Naive thymus-derived CD4-positive, alpha-beta T cell (primary cell): Measurements from ENCODE around the gene SHISAL2A. TPM values are rescaled to one million over a fixed set of nuclear protein-coding genes. Genes with fewer than 3 reads are reported as not detected.

Experiments
- ATAC-seq: fragments of 150-1000 bp; cut with Tn5 transposase; 2 replicates; pipeline ENCODE4 v1.10.0; 2021; ENCODE audit warnings: mild to moderate bottlenecking, moderate library complexity
- CTCF ChIA-PET: fragments of 350-600 bp; sonication (Branson Sonifier 250); formaldehyde crosslinking; loops from one replicate; lab custom pipeline; 2021; ENCODE audit warnings: antibody characterized with exemption; lab: Charles Lee
- POLR2A ChIA-PET: fragments of 350-600 bp; sonication (Branson Sonifier 250); formaldehyde crosslinking; loops from one replicate; lab custom pipeline; 2021; ENCODE audit warnings: antibody characterized with exemption, inconsistent platforms; lab: Charles Lee
- DNase-seq, 9 donors: peaks; one replicate each; pipeline versions ENCODE4 v3.0.0 to v3.0.0-alpha.2; 2020 to 2022; ENCODE audit warnings: mixed read lengths in 1 of 9
- H3K27ac ChIP-seq: one replicate; pipeline ENCODE4 v1.7.0; 2013; ENCODE audit warnings: mild to moderate bottlenecking, low read depth, low read length, moderate library complexity
- H3K27me3 ChIP-seq, 2 donors: one replicate each; pipeline ENCODE4 v1.7.0; 2013; ENCODE audit warnings: low read length in 2 of 2, mild to moderate bottlenecking in 2 of 2, moderate library complexity in 2 of 2; ENCODE audit not compliant: control insufficient read depth in 2 of 2, insufficient read depth in 2 of 2
- H3K36me3 ChIP-seq, 3 experiments: 1 replicate in 2 of 3; 2 replicates in 1 of 3; pipeline ENCODE4 v1.7.0; 2013; ENCODE audit warnings: low read length in 3 of 3, mild to moderate bottlenecking in 3 of 3, moderate library complexity in 1 of 3; ENCODE audit not compliant: insufficient read depth in 3 of 3, control insufficient read depth in 2 of 3
- H3K4me1 ChIP-seq, 2 donors: one replicate each; pipeline ENCODE4 v1.7.0; 2013; ENCODE audit warnings: low read length in 2 of 2, mild to moderate bottlenecking in 2 of 2, moderate library complexity in 1 of 2; ENCODE audit not compliant: control insufficient read depth in 2 of 2, insufficient read depth in 2 of 2
- H3K4me3 ChIP-seq: 2 replicates; pipeline ENCODE4 v1.7.0; 2013; ENCODE audit warnings: mild to moderate bottlenecking, low read length
- H3K9me3 ChIP-seq, 3 experiments: 1 replicate in 2 of 3; 2 replicates in 1 of 3; pipeline ENCODE4 v1.7.0; 2013; ENCODE audit warnings: low read length in 3 of 3; ENCODE audit not compliant: control insufficient read depth in 2 of 3
- H3K27ac Mint-ChIP-seq, 9 donors: one replicate each; pipeline ENCODE4 v1.8.0; 2020 to 2022; ENCODE audit warnings: mixed read lengths in 9 of 9, mild to moderate bottlenecking in 8 of 9, moderate library complexity in 5 of 9, inconsistent platforms in 2 of 9
- H3K27me3 Mint-ChIP-seq, 5 donors: one replicate each; pipeline ENCODE4 v1.8.0; 2021 to 2022; ENCODE audit warnings: mixed read lengths in 5 of 5, mild to moderate bottlenecking in 1 of 5
- H3K36me3 Mint-ChIP-seq, 5 donors: one replicate each; pipeline ENCODE4 v1.8.0; 2020 to 2022; ENCODE audit warnings: mixed read lengths in 5 of 5, mild to moderate bottlenecking in 3 of 5, inconsistent platforms in 1 of 5
- H3K4me1 Mint-ChIP-seq, 7 donors: one replicate each; pipeline ENCODE4 v1.8.0; 2020 to 2022; ENCODE audit warnings: mixed read lengths in 7 of 7, mild to moderate bottlenecking in 3 of 7, inconsistent platforms in 1 of 7
- H3K4me3 Mint-ChIP-seq, 10 donors: one replicate each; pipeline ENCODE4 v1.8.0; 2020 to 2022; ENCODE audit warnings: mild to moderate bottlenecking in 10 of 10, mixed read lengths in 10 of 10, moderate library complexity in 6 of 10, inconsistent platforms in 2 of 10
- H3K9me3 Mint-ChIP-seq, 11 donors: one replicate each; pipeline ENCODE4 v1.8.0; 2020 to 2022; ENCODE audit warnings: mixed read lengths in 11 of 11, mild to moderate bottlenecking in 4 of 11, inconsistent platforms in 1 of 11, moderate library complexity in 1 of 11
- intact Hi-C, 2 donors: fragments of 100-400 bp; cut with micrococcal nuclease; formaldehyde crosslinking; loops; one replicate each; pipeline ENCODE4 v1.15.1; 2023
- polyA plus RNA-seq, 2 donors: library from polyadenylated mRNA; unstranded; fragments of 300-500 nt; fragmentation: Illumina TruSeq; gene quantifications; one replicate each; pipeline ENCODE4 v1.2.3, GENCODE V29; 2021
- total RNA-seq, 6 experiments: library from RNA in 5 of 6; stranded (reverse) in 5 of 6; gene quantifications; 1 replicate in 5 of 6; 2 replicates in 1 of 6; pipeline ENCODE4 v1.2.3 and lab custom pipeline; 2021 to 2026

SHISAL2A gene
- total and polyA plus RNA-seq, 7 experiments from 2014 or later = 6.8 to 87.1 (median 47.6) TPM

- ATAC-seq (no peak), DNase-seq (peak in 1 of 9 donors; percentile 15)
- Histone ChIP-seq H3K27me3 (no peaks in the 10 kb centered on the region), H3K4me1 (peaks cover 62 to 65% of the 10 kb centered on the region in 2 donors), H3K9me3 (no peaks in the 10 kb centered on the region), H3K4me3 (peak overlapping the region; percentile 65), H3K36me3 (no peaks in the 10 kb centered on the region), H3K27ac (peak overlapping the region; percentile 88)
- Mint-ChIP-seq H3K4me3 (peak overlapping the region; percentile 83 to 99 (median 92)), H3K27ac (peak overlapping the region; percentile 92 to 99 (median 99)), H3K4me1 (peaks cover 43 to 83% (median 77%) of the 10 kb centered on the region in 7 donors), H3K27me3 (peaks cover 0 to 12% (median 0%) of the 10 kb centered on the region in 5 donors), H3K36me3 (peaks cover 0 to 31% (median 6%) of the 10 kb centered on the region in 5 donors), H3K9me3 (peaks cover 0 to 2% (median 0%) of the 10 kb centered on the region in 11 donors)
- ChIA-PET POLR2A (interaction anchor here (0.6 to 10.3 kb wide), 14 partner anchors 8 to 492 kb away, joined by 3 to 104 read pairs (median 8); partner anchors contain the start of genes GPX7 and TUT4), CTCF (interaction anchor here (1.9 kb wide), 1 partner anchor 32 kb away, joined by 6 read pairs; the partner anchor contains the start of gene GPX7)
- intact Hi-C loops = loop anchor here in 1 of 2 donors (10.0 kb wide), 2 partner anchors 291 to 579 kb away; partner anchors contain the start of genes BTF3L4, ECHDC2, SCP2 and TXNDC12
These were observed 1.1 kb downstream of the SHISAL2A start for GRCh38 chr1:52634111-52634510.

- Histone ChIP-seq H3K9me3 (no peaks in the 10 kb centered on the region), H3K4me1 (peaks cover 63 to 76% of the 10 kb centered on the region in 2 donors), H3K36me3 (no peaks in the 10 kb centered on the region), H3K27ac (peak overlapping the region; percentile 88), H3K4me3 (peak overlapping the region; percentile 8), H3K27me3 (no peaks in the 10 kb centered on the region)
- no peak for ATAC-seq
- Mint-ChIP-seq H3K36me3 (peaks cover 0 to 35% (median 10%) of the 10 kb centered on the region in 5 donors), H3K4me1 (peaks cover 43 to 82% (median 75%) of the 10 kb centered on the region in 7 donors), H3K27me3 (peaks cover 0 to 12% (median 0%) of the 10 kb centered on the region in 5 donors), H3K27ac (peak overlapping the region; percentile 88 to 99 (median 99)), H3K4me3 (peak overlapping the region; percentile 57 to 99 (median 92)), H3K9me3 (peaks cover 0 to 2% (median 0%) of the 10 kb centered on the region in 11 donors)
- POLR2A ChIA-PET = interaction anchor here (0.6 to 10.3 kb wide), 12 partner anchors 13 to 270 kb away, joined by 3 to 104 read pairs (median 4); partner anchors contain the start of genes CC2D1B, ORC1, PRPF38A and TUT4
- peak in 2 of 9 donors; percentile 7 to 11 for DNase-seq
- CTCF ChIA-PET = interaction anchor here (1.4 kb wide), 1 partner anchor 31 kb away, joined by 3 read pairs; no protein-coding TSS in a partner anchor
- intact Hi-C loops = loop anchor here (2.0 to 10.0 kb wide), 4 partner anchors 31 to 581 kb away; partner anchors contain the start of genes BTF3L4 (in 2 of the 2), ECHDC2 (in 1 of the 2), SCP2 (in 1 of the 2) and TXNDC12 (in 1 of the 2)
These were observed 2.5 kb downstream of the SHISAL2A start for GRCh38 chr1:52635321-52636089.

- Mint-ChIP-seq H3K36me3 (peaks cover 6 to 39% (median 17%) of the 10 kb centered on the region in 5 donors), H3K4me3 (peak overlapping the region; percentile 78 to 94 (median 86)), H3K27me3 (peaks cover 0 to 11% (median 0%) of the 10 kb centered on the region in 5 donors), H3K27ac (peak overlapping the region; percentile 96 to 100 (median 99)), H3K9me3 (peaks cover 0 to 5% (median 0%) of the 10 kb centered on the region in 11 donors), H3K4me1 (peaks cover 52 to 85% (median 79%) of the 10 kb centered on the region in 7 donors)
- ATAC-seq = peak; percentile 79
- intact Hi-C loops = loop anchor here (1.0 to 10.0 kb wide), 13 partner anchors 22 to 582 kb away; partner anchors contain the start of genes BTF3L4 (in 2 of the 2), CC2D1B (in 2 of the 2), GPX7 (in 2 of the 2) and ORC1 (in 2 of the 2)
- ChIA-PET POLR2A (interaction anchor here (0.7 to 10.3 kb wide), 16 partner anchors 8 to 497 kb away, joined by 3 to 104 read pairs (median 4); partner anchors contain the start of genes GPX7, ORC1, PRPF38A and TUT4), CTCF (interaction anchor here (0.8 kb wide), 1 partner anchor 14 kb away, joined by 4 read pairs; no protein-coding TSS in a partner anchor)
- peak; percentile 39 to 88 (median 83) for DNase-seq
- Histone ChIP-seq H3K27ac (peak overlapping the region; percentile 95), H3K9me3 (no peaks in the 10 kb centered on the region), H3K36me3 (no peaks in the 10 kb centered on the region), H3K4me1 (peaks cover 63 to 82% of the 10 kb centered on the region in 2 donors), H3K4me3 (peak overlapping the region; percentile 19), H3K27me3 (no peaks in the 10 kb centered on the region)
These were observed 4.0 kb downstream of the SHISAL2A start for GRCh38 chr1:52636721-52637695.

GRCh38 chr1:52637946-52638345, 5.0 kb downstream of the SHISAL2A start:
- peak overlapping the region; percentile 96 to 100 (median 99) for H3K27ac Mint-ChIP-seq
- peak overlapping the region; percentile 95 for H3K27ac ChIP-seq
- peaks cover 0 to 8% (median 0%) of the 10 kb centered on the region in 5 donors for H3K27me3 Mint-ChIP-seq
- peaks cover 0 to 4% (median 0%) of the 10 kb centered on the region in 3 experiments for H3K36me3 ChIP-seq
- DNase-seq = no peak
- peaks cover 0 to 5% (median 0%) of the 10 kb centered on the region in 11 donors for H3K9me3 Mint-ChIP-seq
- ChIA-PET POLR2A (interaction anchor here (0.7 to 10.3 kb wide), 13 partner anchors 9 to 498 kb away, joined by 3 to 104 read pairs (median 4); partner anchors contain the start of genes CC2D1B, GPX7, TUT4 and ZYG11B), CTCF (interaction anchor here (0.8 kb wide), 1 partner anchor 13 kb away, joined by 4 read pairs; no protein-coding TSS in a partner anchor)
- H3K4me1 ChIP-seq = peaks cover 56 to 73% of the 10 kb centered on the region in 2 donors
- peak overlapping the region; percentile 78 to 94 (median 86) for H3K4me3 Mint-ChIP-seq
- peaks cover 10 to 44% (median 22%) of the 10 kb centered on the region in 5 donors for H3K36me3 Mint-ChIP-seq
- H3K4me1 Mint-ChIP-seq = peaks cover 56 to 87% (median 80%) of the 10 kb centered on the region in 7 donors
- no peaks in the 10 kb centered on the region for H3K27me3 ChIP-seq
- ATAC-seq = no peak
- no peaks in the 10 kb centered on the region for H3K9me3 ChIP-seq
- intact Hi-C loops = loop anchor here (1.0 to 10.0 kb wide), 13 partner anchors 21 to 583 kb away; partner anchors contain the start of genes BTF3L4 (in 2 of the 2), CC2D1B (in 2 of the 2), GPX7 (in 2 of the 2) and ORC1 (in 2 of the 2)
- peak overlapping the region; percentile 19 for H3K4me3 ChIP-seq

GRCh38 chr1:52640697-52641096, 7.7 kb downstream of the SHISAL2A start:
- Mint-ChIP-seq H3K9me3 (peaks cover 0 to 8% (median 0%) of the 10 kb centered on the region in 11 donors), H3K27me3 (no peaks in the 10 kb centered on the region), H3K4me1 (peaks cover 41 to 72% (median 66%) of the 10 kb centered on the region in 7 donors), H3K4me3 (peak overlapping the region in 5 of 10 donors; percentile 4 to 69 (median 61)), H3K36me3 (peaks cover 16 to 36% (median 27%) of the 10 kb centered on the region in 5 donors), H3K27ac (peak overlapping the region; percentile 72 to 99 (median 84))
- ChIA-PET POLR2A (interaction anchor here (0.6 to 1.8 kb wide), 5 partner anchors 27 to 168 kb away, joined by 3 to 7 read pairs (median 3); partner anchors contain the start of genes GPX7 and TUT4), CTCF (interaction anchor here (1.7 kb wide), 1 partner anchor 25 kb away, joined by 5 read pairs; no protein-coding TSS in a partner anchor)
- intact Hi-C loops = no loop called here
- Histone ChIP-seq H3K9me3 (no peaks in the 10 kb centered on the region), H3K4me3 (no peak overlapping the region), H3K36me3 (peaks cover 0 to 18% (median 0%) of the 10 kb centered on the region in 3 experiments), H3K27me3 (no peaks in the 10 kb centered on the region), H3K27ac (no peak overlapping the region), H3K4me1 (peaks cover 41 to 56% of the 10 kb centered on the region in 2 donors)
- DNase-seq (no peak), ATAC-seq (no peak)
